GM21825 (cell line): ENCODE results near the gene SLC25A1.
"Not testable (repeated sequence)": the region's sequence is repeated elsewhere in the genome, so short reads cannot be mapped to it uniquely, and the experiment has no call there.

Experiments
- ATAC-seq: cut with Tn5 transposase; IDR thresholded peaks from one replicate; pipeline ENCODE4 v1.9.1; 2021; ENCODE audit warnings: mild to moderate bottlenecking, moderate library complexity; ENCODE audit not compliant: unreplicated experiment

Gene SLC25A1

GRCh38 chr22:19207401-19207808 lies 28.9 kb upstream of the SLC25A1 start:
- no peak for ATAC-seq

GRCh38 chr22:19206287-19206686 lies 27.8 kb upstream of the SLC25A1 start:
- ATAC-seq, result no peak

- no peak for ATAC-seq
These were observed 26.1 kb upstream of the SLC25A1 start for GRCh38 chr22:19204640-19205039.

DNA sequence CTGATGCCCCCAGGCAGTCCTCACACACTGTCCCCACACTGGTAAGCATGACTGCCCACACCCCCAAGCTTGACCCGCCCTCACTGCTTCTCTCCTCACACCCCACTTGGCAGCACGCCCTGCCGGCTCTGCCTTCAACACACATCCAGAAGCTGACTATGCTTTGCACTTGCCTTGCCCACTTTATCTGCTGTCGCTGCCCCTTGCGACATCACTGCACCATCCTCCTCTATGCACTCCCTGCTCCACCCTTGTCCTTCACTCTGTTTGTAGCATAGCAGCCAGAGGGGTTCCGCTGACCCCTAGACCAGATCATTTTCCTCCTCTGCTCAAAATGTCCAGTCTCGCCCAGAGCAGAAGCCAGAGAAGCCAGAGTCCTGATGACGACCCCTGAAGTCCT lies 25.3 kb upstream of the SLC25A1 start:
- ATAC-seq, result no peak

DNA sequence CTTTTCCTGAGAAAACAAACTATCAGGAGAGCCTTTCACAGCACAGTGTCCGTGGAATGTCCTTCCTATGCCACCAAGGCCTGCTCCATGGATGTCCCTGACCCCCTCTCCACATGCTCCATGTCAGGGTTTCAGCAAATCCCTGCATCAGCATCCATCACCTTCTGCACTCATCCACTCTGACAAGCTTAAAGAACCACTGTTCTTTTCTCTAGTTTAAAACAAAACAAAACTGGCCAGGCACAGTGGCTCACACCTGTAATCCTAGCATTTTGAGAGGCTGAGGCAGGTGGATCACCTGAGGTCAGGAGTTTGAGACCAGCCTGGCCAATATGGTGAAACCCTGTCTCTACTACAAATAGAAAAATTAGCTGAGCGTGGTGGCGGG lies 24.3 kb upstream of the SLC25A1 start:
- not testable (repeated sequence) for ATAC-seq

DNA sequence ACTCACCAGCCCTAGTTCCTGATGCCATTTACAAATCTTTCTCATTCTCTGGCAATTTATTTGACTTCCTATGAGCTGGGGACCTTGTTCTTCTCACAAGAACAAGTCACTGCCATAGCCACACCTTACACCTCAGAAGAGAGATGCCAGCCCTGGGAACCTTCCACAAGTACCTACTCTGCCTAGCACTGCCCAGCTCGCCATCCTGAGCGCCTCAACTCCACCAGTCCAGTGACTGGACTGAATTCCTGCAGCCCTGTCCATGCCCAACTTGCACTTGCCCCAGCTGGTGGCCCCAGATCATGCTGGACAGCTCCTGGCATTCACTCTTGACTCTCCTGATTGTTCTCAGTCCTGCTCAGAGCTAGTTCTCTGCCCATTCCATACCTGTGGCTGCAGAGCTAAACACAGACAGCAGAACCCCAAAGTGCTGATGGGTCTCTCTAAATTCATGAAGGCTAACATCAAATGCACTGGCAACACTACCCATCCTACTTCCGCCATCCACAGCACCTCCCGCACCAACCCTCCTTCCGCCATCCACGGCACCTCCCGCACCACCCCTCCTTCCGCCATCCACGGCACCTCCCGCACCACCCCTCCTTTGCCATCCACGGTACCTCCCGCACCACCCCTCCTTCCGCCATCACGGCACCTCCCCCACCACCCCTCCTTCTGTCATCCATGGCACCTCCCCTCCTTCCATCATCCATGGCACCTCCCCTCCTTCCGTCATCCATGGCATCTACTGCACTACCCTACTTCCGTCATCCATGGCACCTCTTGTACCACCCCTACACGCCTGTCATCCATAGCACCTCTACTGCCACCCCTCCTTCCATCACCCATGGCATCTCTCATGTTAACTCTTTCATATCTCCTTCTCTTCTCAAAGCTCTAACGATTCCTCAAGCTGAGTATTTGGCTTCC lies 23.6 kb upstream of the SLC25A1 start:
- ATAC-seq, result no peak

- no peak for ATAC-seq
These were observed 22.8 kb upstream of the SLC25A1 start for GRCh38 chr22:19201130-19201868.

DNA sequence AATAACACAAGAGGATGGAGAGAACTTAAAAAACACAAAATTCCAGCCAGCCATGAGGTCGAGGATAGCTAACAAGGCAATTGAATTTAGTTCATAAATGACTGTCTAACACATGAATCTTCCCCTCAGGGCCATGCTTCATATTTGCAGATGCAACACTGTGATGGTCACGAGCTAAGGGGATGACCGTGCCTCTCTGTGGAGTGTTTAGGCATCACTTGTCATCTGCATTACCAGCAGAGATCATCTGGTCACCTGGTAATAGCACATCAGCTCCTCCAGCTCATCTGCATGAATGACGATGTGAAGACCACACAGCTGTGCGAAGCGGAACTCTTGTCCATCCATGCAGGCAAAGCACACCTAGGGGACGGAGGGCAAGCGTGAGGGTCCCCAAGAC lies 20.9 kb upstream of the SLC25A1 start:
- ATAC-seq, result no peak

DNA sequence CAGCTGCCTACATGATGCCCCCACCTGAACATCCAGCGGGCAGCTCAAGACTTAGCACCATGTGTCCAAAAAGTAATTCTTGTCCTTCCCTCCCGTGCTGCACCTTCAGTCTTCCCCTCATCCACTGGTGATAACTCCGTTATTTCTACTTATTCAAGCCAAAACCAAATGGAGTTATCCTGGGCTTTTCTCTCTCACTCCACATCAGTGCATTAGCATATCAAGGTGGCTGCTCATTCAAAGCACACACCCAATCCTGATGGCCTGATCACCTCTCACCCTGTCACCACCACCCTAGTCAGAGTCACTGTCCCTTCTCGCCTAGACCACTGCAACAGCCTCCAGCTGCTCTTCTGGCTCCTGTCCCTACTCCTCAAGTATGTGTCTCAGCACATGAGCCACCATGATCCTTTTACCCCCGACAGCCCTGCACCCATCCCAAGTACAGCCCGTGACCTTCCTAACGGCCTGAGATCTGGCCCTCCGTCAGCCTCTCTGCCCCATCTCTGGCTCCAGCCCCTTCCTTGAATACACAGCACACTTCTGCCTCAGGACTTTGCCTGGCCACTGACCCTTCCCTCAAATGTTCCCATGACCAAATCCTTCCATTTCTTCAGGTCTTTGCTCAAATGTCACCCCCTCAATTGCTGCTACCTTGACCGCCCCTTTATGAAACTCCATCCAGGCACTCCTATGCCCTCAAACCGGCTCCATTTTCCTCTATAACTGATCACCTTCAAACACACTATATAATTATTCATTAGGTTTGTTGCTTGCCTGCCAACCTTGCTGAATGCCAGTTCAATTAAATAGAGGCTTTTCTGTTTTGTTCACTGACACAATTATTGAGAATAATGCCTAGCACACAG lies 19.7 kb upstream of the SLC25A1 start:
- no peak for ATAC-seq

- no peak for ATAC-seq
These were observed 18.5 kb upstream of the SLC25A1 start for GRCh38 chr22:19196841-19197612.

DNA sequence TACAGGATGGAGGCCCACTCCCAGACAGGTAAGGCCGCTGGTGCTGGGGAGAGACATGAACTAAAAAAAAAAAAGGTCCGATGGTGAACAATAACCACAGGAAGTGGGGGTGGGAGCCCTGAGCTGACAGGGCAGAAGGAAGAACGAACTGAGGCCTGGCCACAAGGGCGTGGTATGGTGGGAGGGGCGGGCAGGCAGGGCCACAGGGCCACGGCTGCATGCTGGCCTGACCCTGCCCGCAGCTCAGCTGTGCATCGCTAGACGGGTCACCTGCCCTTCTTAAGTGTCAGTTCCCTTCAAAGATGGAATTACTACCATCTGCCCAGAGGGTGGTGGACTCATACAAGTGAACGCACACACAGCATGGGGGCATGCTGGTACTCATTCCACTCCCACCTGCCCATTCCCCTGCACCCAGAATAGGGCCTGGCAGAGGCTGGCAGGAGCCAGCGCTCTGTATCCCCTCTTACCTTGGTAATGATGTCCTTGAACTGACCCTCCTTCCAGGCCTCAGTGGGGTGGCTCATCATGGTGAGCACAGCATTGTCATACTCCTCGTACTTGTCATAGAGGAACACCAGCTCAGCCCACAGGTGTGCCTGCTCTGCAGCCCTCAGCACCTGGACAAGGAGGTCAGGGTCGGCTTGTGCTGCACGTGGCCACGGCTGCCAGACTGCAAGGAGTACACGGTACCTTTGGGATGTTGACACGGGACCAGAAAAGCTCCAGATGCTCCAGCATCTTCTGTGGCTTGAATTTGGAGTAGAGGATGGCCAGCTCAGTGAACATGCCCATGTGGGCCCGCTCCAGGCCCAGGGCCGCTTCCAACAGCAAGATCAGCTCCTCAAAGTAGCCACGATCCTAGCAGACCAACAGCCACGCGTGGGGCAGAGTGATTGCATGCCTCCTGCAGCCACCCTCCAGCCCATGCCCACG lies 17.5 kb upstream of the SLC25A1 start:
- no peak for ATAC-seq

DNA sequence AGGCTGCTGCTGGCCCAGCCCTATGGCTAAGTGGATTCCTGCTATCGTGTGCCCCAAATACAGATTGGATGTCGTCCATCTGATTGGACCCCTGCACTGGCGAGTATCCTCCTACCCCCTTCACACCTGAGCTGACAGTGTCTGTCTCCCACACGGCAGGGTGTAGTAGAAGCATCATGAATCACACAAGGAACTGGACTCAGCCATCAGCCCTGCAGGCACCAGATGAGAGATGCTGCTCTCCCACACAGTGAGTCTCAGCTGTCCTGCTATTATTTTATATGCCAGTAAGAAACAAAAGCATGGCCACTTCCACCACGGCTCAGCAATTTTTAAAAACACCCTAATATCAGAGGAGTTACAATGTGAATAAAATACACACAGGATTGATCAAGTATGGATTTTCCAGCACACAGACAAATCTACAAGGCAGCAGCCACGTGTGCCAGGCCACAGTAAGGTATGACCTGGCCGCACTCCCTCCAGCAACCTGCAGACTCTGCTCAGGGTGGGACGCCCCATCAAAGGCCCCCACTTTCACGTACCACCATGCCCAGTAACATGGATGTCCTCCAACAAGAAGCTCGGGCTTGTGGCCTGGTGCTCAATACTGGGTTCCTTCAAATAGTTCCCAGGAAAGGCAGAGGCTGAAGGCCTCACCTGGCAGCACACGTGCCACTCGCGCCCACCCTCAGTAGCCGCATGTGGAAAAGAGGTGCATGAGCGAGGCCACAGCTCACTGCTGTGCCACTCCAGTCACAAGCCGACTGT lies 16.4 kb upstream of the SLC25A1 start:
- ATAC-seq, result no peak

- ATAC-seq, result no peak
These were observed 15.3 kb upstream of the SLC25A1 start for GRCh38 chr22:19193879-19194278.

DNA sequence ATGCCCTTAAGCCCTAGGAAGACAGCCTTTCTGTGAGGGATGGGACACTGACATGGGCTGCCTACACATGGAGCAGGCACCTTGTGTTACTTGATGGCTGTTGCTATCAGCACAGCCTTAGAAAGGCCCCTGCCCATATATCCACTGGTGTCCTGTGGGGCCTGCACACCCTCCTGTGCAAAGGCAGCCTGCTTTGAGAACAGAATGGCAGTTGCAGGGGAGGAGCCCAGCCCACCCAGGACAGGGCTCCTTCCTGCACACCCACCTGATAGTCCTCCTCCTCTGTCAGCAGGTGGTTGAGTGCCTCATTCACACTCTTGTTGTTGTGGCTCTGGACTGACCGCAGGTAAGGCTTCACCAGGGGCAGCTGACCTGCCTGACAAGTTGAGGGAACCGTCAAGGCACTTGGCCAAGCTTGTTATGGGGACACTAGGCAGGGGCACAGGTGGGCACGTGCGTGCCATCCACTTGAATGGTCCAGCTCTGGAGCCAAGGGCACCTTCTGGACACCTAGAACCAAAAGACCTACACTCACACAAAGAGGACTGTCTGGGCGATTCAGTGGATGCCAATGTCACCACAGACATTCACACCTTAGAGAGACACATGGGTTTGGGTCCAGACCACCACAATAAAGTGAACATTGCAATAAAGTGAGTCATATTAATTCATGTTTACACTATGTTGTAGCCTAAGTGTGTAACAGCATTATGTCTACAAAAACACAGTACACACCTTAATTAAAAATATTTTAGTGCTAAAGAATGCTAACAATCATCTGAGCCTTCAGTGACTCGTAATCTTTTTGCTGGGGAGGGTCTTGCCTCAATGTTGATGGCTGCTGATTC lies 9.4 kb upstream of the SLC25A1 start:
- no peak for ATAC-seq

GRCh38 chr22:19184276-19184997 lies 5.9 kb upstream of the SLC25A1 start:
- ATAC-seq, result no peak

GRCh38 chr22:19183216-19183615 lies 4.7 kb upstream of the SLC25A1 start:
- ATAC-seq, result no peak
